Astrocyte (in vitro differentiated cells and primary cell): Measurements from ENCODE around the gene NCBP2. TPM values are rescaled to one million over a fixed set of nuclear protein-coding genes. Genes with fewer than 3 reads are reported as not detected.

Experiments used
- DNase-seq: peaks from one replicate; pipeline ENCODE4 v3.0.0-alpha.2; 2010; ENCODE audit warnings: low read depth
- FAIRE-seq: peaks from 2 replicates; lab custom pipeline; 2011; peaks lifted over from hg19 to GRCh38; lab: Jason Lieb, UNC
- H2AFZ ChIP-seq: 2 replicates; pipeline ENCODE4 v1.6.0; 2012; ENCODE audit warnings: low read depth, low read length, inconsistent platforms
- H3K27ac ChIP-seq: 2 replicates; pipeline ENCODE4 v1.5.1; 2011; ENCODE audit warnings: low read depth, low read length, inconsistent platforms
- H3K27me3 ChIP-seq: 2 replicates; pipeline ENCODE4 v1.6.0; 2011; ENCODE audit warnings: low read length, inconsistent platforms; ENCODE audit not compliant: insufficient read depth
- H3K36me3 ChIP-seq: 2 replicates; pipeline ENCODE4 v1.5.1; 2011; ENCODE audit warnings: low read length, inconsistent platforms; ENCODE audit not compliant: insufficient read depth
- H3K4me1 ChIP-seq: 2 replicates; pipeline ENCODE4 v1.5.1; 2011; ENCODE audit warnings: low read length, inconsistent platforms; ENCODE audit not compliant: insufficient read depth
- H3K4me2 ChIP-seq: 2 replicates; pipeline ENCODE4 v1.6.0; 2012; ENCODE audit warnings: low read length, inconsistent platforms
- H3K4me3 ChIP-seq: 2 replicates; pipeline ENCODE4 v1.5.1; 2011; ENCODE audit warnings: low read depth, mild to moderate bottlenecking, low read length, inconsistent platforms; ENCODE audit not compliant: insufficient read depth
- H3K79me2 ChIP-seq: 2 replicates; pipeline ENCODE4 v1.6.0; 2012; ENCODE audit warnings: mild to moderate bottlenecking, low read length, inconsistent platforms; ENCODE audit not compliant: insufficient read depth
- H3K9ac ChIP-seq: 2 replicates; pipeline ENCODE4 v1.6.0; 2012; ENCODE audit warnings: mild to moderate bottlenecking, low read length, inconsistent platforms
- H3K9me3 ChIP-seq: 2 replicates; pipeline ENCODE4 v1.5.1; 2012; ENCODE audit warnings: low read depth, mild to moderate bottlenecking, low read length, inconsistent platforms; ENCODE audit not compliant: insufficient read depth
- H4K20me1 ChIP-seq: 2 replicates; pipeline ENCODE4 v1.6.0; 2012; ENCODE audit warnings: low read length, inconsistent platforms; ENCODE audit not compliant: insufficient read depth
- H3K27ac Mint-ChIP-seq: one replicate; pipeline ENCODE4 v1.8.0; 2021; ENCODE audit warnings: mild to moderate bottlenecking, mixed read lengths; ENCODE audit not compliant: unreplicated experiment
- H3K27me3 Mint-ChIP-seq: one replicate; pipeline ENCODE4 v1.8.0; 2021; ENCODE audit warnings: low read depth, mixed read lengths; ENCODE audit not compliant: unreplicated experiment
- H3K36me3 Mint-ChIP-seq: one replicate; pipeline ENCODE4 v1.8.0; 2021; ENCODE audit warnings: low read depth, mixed read lengths; ENCODE audit not compliant: unreplicated experiment
- H3K4me1 Mint-ChIP-seq: one replicate; pipeline ENCODE4 v1.8.0; 2021; ENCODE audit warnings: low read depth, mixed read lengths; ENCODE audit not compliant: unreplicated experiment
- H3K4me3 Mint-ChIP-seq: one replicate; pipeline ENCODE4 v1.8.0; 2021; ENCODE audit warnings: mild to moderate bottlenecking, moderate library complexity, mixed read lengths; ENCODE audit not compliant: unreplicated experiment
- H3K9me3 Mint-ChIP-seq: one replicate; pipeline ENCODE4 v1.8.0; 2021; ENCODE audit warnings: mild to moderate bottlenecking, mixed read lengths; ENCODE audit not compliant: unreplicated experiment
- EZH2 ChIP-seq: IDR thresholded peaks from 2 replicates; pipeline ENCODE4 v1.6.1; 2012; ENCODE audit warnings: mild to moderate bottlenecking, low read length, inconsistent platforms; ENCODE audit not compliant: insufficient read depth
- total RNA-seq: library from RNA; stranded (reverse); gene quantifications from 2 replicates; pipeline ENCODE4 v1.2.1, GENCODE V29; 2021
- TF ChIP-seq, protein P1 (sequence below): IDR thresholded peaks from 2 replicates; pipeline ENCODE4 v1.5.1; 2011; ENCODE audit warnings: low read depth, mild to moderate bottlenecking, inconsistent platforms, low read length, moderate library complexity; ENCODE audit not compliant: insufficient read depth

The NCBP2 gene
- total RNA-seq, 1 donor from 2014 or later: 90.6 TPM

DNA sequence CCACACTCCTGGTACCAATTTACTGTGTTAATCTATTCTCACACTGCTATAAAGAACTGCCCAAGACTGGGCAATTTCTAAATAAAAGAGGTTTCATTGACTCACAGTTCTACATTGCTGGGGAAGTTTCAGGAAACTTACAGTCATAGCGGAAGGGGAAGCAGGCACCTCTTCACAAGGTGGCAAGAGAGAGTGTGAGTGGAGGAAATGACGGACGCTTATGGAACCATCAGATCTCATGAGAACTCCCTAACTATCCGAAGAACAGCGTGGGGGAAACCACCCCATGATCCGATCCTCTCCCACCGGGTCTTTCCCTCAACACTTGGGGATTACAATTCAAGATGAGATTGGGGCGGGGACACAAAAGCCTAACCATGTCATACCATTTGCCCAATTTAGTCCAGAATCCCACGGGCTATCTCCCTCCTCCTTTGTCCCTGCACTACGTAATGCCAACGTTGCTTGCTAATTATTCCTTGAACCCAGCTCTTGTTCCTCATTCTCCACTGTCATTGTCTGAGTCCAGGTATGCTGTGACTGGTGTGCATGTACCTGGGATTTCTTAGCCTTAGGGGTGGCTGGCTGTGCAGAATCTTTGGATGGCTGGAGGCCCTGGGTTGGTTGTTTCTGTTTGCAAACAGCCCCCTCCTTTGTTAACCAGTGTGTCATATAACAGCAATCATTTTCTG lies 22.9 kb upstream of the NCBP2 start:
- Histone ChIP-seq H3K9ac (no peak overlapping the region), H3K27me3 (peaks cover 36% of the 10 kb centered on the region), H3K4me2 (no peak overlapping the region), H3K4me3 (no peak overlapping the region), H3K9me3 (no peaks in the 10 kb centered on the region), H2AFZ (no peak overlapping the region), H3K4me1 (peaks cover 9% of the 10 kb centered on the region), H3K36me3 (no peaks in the 10 kb centered on the region), H3K79me2 (no peaks in the 10 kb centered on the region), H3K27ac (no peak overlapping the region), H4K20me1 (no peaks in the 10 kb centered on the region)
- Mint-ChIP-seq H3K4me3 (no peak overlapping the region), H3K9me3 (peaks cover 2% of the 10 kb centered on the region), H3K4me1 (no peaks in the 10 kb centered on the region), H3K27ac (no peak overlapping the region), H3K36me3 (peaks cover 6% of the 10 kb centered on the region), H3K27me3 (peaks cover 56% of the 10 kb centered on the region)
- no peak for FAIRE-seq
- no peak for DNase-seq
- TF ChIP-seq, protein P1, sequence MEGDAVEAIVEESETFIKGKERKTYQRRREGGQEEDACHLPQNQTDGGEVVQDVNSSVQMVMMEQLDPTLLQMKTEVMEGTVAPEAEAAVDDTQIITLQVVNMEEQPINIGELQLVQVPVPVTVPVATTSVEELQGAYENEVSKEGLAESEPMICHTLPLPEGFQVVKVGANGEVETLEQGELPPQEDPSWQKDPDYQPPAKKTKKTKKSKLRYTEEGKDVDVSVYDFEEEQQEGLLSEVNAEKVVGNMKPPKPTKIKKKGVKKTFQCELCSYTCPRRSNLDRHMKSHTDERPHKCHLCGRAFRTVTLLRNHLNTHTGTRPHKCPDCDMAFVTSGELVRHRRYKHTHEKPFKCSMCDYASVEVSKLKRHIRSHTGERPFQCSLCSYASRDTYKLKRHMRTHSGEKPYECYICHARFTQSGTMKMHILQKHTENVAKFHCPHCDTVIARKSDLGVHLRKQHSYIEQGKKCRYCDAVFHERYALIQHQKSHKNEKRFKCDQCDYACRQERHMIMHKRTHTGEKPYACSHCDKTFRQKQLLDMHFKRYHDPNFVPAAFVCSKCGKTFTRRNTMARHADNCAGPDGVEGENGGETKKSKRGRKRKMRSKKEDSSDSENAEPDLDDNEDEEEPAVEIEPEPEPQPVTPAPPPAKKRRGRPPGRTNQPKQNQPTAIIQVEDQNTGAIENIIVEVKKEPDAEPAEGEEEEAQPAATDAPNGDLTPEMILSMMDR: no peak
- no peak for TF ChIP-seq EZH2

DNA sequence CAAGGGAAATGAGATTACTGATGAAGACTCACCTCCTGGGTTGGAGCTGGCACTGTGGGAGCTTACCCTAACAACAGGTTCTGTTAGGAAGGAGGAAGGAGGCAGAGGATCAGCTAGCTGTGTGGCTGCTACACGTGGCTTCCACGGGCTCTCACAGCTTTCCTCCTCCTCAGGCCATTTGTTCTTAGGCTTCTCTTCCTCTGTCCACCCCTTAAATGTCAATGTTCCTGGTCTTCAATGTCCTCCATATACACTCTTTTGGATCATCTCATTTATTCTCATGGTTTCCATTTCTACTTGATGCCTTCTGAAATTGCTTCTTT lies 21.3 kb upstream of the NCBP2 start:
- H2AFZ ChIP-seq: no peak overlapping the region
- H3K4me1 ChIP-seq: peaks cover 6% of the 10 kb centered on the region
- peaks cover 61% of the 10 kb centered on the region for H3K27me3 Mint-ChIP-seq
- no peak for TF ChIP-seq EZH2
- TF ChIP-seq, protein P1: no peak
- FAIRE-seq (no peak), DNase-seq (no peak)
- no peaks in the 10 kb centered on the region for H4K20me1 ChIP-seq
- no peak overlapping the region for H3K9ac ChIP-seq
- H3K4me3 Mint-ChIP-seq: no peak overlapping the region
- H3K9me3 ChIP-seq: no peaks in the 10 kb centered on the region
- H3K79me2 ChIP-seq: no peaks in the 10 kb centered on the region
- peaks cover 2% of the 10 kb centered on the region for H3K9me3 Mint-ChIP-seq
- no peak overlapping the region for H3K4me3 ChIP-seq
- H3K27ac ChIP-seq: no peak overlapping the region
- H3K27ac Mint-ChIP-seq: no peak overlapping the region
- peaks cover 6% of the 10 kb centered on the region for H3K36me3 Mint-ChIP-seq
- no peak overlapping the region for H3K4me2 ChIP-seq
- peaks cover 38% of the 10 kb centered on the region for H3K27me3 ChIP-seq
- H3K4me1 Mint-ChIP-seq: no peaks in the 10 kb centered on the region
- no peaks in the 10 kb centered on the region for H3K36me3 ChIP-seq

DNA sequence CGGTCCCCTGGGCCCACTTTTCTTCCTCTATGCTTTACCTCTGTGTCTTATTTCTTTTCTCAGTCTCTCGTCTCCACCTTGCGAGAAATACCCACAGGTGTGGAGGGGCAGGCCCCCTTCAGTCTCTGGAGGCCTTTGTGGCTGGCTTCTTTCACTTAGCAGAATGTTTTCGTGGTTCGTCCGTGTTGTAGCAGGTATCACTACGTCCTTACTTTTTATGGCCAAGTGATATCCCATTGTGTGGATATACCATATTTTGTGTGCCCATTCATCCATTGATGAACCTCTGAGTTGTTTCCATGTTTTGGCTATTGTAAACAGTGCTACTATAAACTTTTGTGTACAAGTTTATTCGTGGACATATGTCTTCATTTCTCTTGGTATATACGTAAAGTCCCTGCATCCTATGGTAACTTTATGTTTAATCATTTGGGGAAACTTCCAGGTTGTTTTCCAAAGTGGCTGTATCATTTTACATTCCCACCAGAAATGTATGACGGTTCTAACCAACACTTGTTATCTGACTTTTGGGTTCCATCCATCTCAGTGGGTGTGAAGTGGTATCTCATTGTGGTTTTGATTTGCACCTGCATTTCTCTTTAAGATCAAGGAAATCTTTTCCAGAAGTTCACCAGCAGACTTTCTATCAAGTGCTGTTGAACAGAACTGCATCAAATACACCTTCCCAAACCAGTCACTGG lies 20.8 kb upstream of the NCBP2 start:
- Histone ChIP-seq H3K27ac (no peak overlapping the region), H3K36me3 (no peaks in the 10 kb centered on the region), H3K9ac (no peak overlapping the region), H3K79me2 (no peaks in the 10 kb centered on the region), H2AFZ (no peak overlapping the region), H3K4me2 (no peak overlapping the region), H3K4me3 (no peak overlapping the region), H3K9me3 (no peaks in the 10 kb centered on the region), H3K27me3 (peaks cover 35% of the 10 kb centered on the region), H3K4me1 (peaks cover 4% of the 10 kb centered on the region), H4K20me1 (no peaks in the 10 kb centered on the region)
- DNase-seq (no peak), FAIRE-seq (no peak)
- Mint-ChIP-seq H3K4me3 (no peak overlapping the region), H3K27me3 (peaks cover 59% of the 10 kb centered on the region), H3K36me3 (peaks cover 6% of the 10 kb centered on the region), H3K9me3 (peaks cover 2% of the 10 kb centered on the region), H3K4me1 (no peaks in the 10 kb centered on the region), H3K27ac (no peak overlapping the region)
- TF ChIP-seq EZH2: no peak
- TF ChIP-seq, protein P1: no peak
